ENCODE results near the gene CEBPE.

Gene CEBPE

DNA sequence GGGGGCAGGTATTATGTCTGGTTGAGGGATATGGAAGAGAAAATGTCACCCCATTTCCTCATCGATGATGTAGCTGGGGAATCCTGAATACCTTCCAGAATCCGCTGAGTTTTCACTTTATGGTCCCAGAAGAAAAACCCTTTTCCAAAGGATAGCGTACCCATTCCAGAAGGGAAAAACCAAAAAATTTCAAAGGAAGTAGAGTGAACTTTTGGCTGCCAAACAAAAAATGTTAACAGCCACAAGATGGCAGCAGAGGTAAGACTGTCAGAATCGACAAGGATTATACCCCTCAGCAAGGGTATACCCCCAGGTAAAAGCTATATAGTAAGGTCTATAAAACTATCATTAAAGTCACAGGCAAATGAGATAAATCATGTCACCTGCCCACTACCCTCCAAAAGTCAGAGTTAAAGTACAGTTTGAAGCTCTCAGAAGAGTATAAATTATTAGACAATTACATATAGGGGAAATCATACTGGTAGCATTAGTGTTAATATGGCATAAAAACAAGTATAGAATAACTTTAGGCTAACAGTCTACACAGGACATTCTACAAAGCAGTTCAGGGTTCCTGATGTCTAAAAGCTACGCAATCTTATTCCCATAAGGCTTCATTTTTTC, 42.2 kb downstream of the CEBPE start:
- Histone ChIP-seq H3K4me1 (peaks cover 6 to 71% (median 29%) of the 10 kb centered on the region in 10 experiments), H3K4me2 (peak overlapping the region in 3 of 11 experiments; percentile 57 to 82 (median 64); a peak in 3 of 22 replicates), H3K27ac (peak overlapping the region in 2 of 11 experiments; percentile 74 to 75; a peak in 4 of 22 replicates), H3K9ac (peak overlapping the region in 1 of 11 experiments; percentile 73; a peak in 1 of 22 replicates), H3K4me3 (no peak overlapping the region), H3K36me3 (peaks cover 95 to 100% (median 100%) of the 10 kb centered on the region in 11 experiments), H3K9me3 (replicated peaks in 1 of 11) (no peaks in the 10 kb centered on the region), H4K20me1 (peaks cover 0 to 60% (median 33%) of the 10 kb centered on the region in 11 experiments; a peak in 15 of 22 replicates), H3K27me3 (no peaks in the 10 kb centered on the region)
- no peak for TF ChIP-seq Cebpa-rat (IDR thresholded peaks at IDR 0.05)

DNA sequence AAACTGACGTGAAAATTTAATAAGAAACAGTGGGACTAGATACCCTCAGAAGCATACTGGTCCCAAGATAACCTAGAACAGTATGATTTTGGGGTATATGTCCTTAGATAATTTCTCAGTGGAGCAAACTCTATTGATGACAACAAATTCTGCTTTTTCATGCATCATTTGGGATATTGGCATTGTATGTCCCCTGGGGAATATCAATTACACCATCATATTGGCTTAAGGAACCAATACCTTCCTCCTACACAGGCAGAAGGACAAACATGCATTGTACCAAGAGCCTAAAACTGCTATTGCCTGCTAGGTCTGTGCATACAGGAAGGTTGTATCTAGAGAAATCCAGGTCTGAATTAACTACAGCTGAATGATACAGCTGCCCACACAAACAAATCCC, 44.1 kb downstream of the CEBPE start:
- Histone ChIP-seq H3K9me3 (replicated peaks in 1 of 11) (no peaks in the 10 kb centered on the region), H3K4me1 (peaks cover 16 to 63% (median 39%) of the 10 kb centered on the region in 10 experiments), H3K27ac (no peak overlapping the region), H3K9ac (no peak overlapping the region; a peak in 1 of 22 replicates), H3K36me3 (peaks cover 75 to 83% (median 81%) of the 10 kb centered on the region in 11 experiments), H4K20me1 (peaks cover 0 to 53% (median 29%) of the 10 kb centered on the region in 11 experiments; a peak in 17 of 22 replicates), H3K4me3 (no peak overlapping the region), H3K4me2 (no peak overlapping the region), H3K27me3 (no peaks in the 10 kb centered on the region)
- TF ChIP-seq Cebpa-rat (IDR thresholded peaks at IDR 0.05): no peak

DNA sequence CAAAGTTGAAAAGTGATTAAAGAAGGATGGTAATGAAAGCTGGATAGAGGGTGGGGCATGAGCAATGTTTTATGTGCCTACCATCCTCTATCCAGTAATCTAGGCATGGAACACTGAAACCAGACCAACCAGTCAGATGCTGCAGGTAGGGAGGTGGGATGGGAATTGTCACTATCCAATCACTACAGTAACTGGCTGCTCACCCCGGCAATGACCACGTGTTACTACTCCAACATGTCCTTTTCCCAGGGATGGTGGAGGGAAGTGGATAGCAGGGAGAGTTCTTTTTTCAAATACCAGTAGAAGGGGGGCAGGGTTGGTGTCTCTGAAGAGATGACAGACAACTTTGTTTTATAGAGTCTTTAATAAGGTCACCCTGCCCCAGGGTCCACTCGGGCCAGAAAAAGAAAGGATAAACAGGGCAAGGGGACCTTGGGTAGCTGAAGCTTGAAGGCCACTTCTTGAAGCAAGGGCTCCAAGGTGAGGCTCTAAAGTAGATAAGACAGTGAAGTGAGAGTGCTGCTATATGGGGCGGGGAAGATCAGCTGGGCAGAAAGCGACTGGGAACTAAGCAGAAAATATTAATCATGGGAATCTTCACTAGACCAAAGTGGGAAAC, 47.0 kb downstream of the CEBPE start:
- no peak for TF ChIP-seq Cebpa-rat (IDR thresholded peaks at IDR 0.05)
- Histone ChIP-seq H3K9me3 (replicated peaks in 1 of 11) (no peaks in the 10 kb centered on the region), H3K27ac (peak overlapping the region; percentile 21 to 96 (median 91); a peak in 19 of 22 replicates), H3K4me1 (peaks cover 33 to 58% (median 43%) of the 10 kb centered on the region in 10 experiments), H3K4me3 (peak overlapping the region; percentile 75 to 96 (median 84)), H3K9ac (peak overlapping the region; percentile 87 to 96 (median 92)), H3K36me3 (peaks cover 64 to 80% (median 73%) of the 10 kb centered on the region in 11 experiments), H3K4me2 (peak overlapping the region; percentile 89 to 98 (median 95)), H4K20me1 (peaks cover 24 to 53% (median 33%) of the 10 kb centered on the region in 11 experiments), H3K27me3 (no peaks in the 10 kb centered on the region)

GRCh38 chr14:23071244-23071920, 47.7 kb downstream of the CEBPE start:
- no peaks in the 10 kb centered on the region for H3K9me3 ChIP-seq (replicated peaks in 1 of 11)
- H3K27ac ChIP-seq: peak overlapping the region; percentile 78 to 96 (median 91)
- peak overlapping the region; percentile 89 to 98 (median 95) for H3K4me2 ChIP-seq
- no peaks in the 10 kb centered on the region for H3K27me3 ChIP-seq
- H3K4me3 ChIP-seq: peak overlapping the region; percentile 75 to 96 (median 84)
- H3K9ac ChIP-seq: peak overlapping the region; percentile 87 to 96 (median 92)
- no peak for TF ChIP-seq Cebpa-rat (IDR thresholded peaks at IDR 0.05)
- peaks cover 28 to 53% (median 40%) of the 10 kb centered on the region in 11 experiments for H4K20me1 ChIP-seq
- peaks cover 33 to 57% (median 46%) of the 10 kb centered on the region in 10 experiments for H3K4me1 ChIP-seq
- peaks cover 64 to 80% (median 73%) of the 10 kb centered on the region in 11 experiments for H3K36me3 ChIP-seq

DNA sequence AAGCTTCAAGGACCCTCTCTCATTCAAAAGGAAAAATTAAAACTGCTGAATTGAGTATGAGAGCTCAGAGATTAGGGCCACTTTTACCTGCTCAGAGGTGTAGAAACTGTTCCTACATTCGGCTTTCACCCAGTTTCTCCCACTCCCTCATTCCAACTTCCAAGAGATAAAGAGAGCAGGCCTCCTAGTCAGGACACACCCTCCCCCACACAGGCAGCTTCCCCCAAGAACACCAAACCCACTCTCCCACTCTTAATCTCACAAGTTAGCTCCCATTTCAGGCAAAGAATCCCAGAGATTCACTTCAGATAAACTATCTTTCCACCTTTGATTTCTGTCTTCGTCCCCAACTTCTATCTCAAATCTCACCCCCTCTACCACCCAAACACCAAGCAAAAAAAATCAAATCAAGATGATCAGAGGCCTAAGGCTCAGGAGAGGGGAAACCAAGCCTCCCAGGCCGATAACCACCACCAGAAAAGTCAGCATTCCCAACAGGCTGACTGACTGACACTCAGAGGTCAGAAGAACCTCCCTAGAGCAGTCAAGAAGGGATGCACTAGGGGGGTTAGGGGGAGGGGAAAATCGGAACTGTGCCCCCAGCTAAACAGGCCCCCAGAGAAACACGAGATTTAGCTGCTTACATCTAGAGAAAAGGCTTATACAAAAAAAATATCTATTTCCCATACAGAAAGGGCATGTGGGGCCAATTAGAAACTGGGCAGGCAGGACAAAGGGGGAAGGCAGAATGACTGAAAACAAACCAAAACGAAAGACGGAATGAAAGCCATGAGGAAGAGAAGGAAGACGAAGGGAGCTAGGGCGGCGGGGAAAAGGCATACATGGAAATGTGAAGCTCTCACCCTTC, 48.6 kb downstream of the CEBPE start:
- no peak for TF ChIP-seq Cebpa-rat (IDR thresholded peaks at IDR 0.05)
- no peaks in the 10 kb centered on the region for H3K27me3 ChIP-seq
- H3K36me3 ChIP-seq: peaks cover 64 to 80% (median 73%) of the 10 kb centered on the region in 11 experiments
- H3K9ac ChIP-seq: peak overlapping the region; percentile 87 to 96 (median 92)
- H3K9me3 ChIP-seq (replicated peaks in 1 of 11): no peaks in the 10 kb centered on the region
- peak overlapping the region; percentile 78 to 96 (median 91) for H3K27ac ChIP-seq
- H3K4me1 ChIP-seq: peaks cover 33 to 60% (median 48%) of the 10 kb centered on the region in 10 experiments
- peaks cover 34 to 54% (median 44%) of the 10 kb centered on the region in 11 experiments for H4K20me1 ChIP-seq
- peak overlapping the region; percentile 75 to 96 (median 84) for H3K4me3 ChIP-seq
- peak overlapping the region; percentile 89 to 98 (median 95) for H3K4me2 ChIP-seq

DNA sequence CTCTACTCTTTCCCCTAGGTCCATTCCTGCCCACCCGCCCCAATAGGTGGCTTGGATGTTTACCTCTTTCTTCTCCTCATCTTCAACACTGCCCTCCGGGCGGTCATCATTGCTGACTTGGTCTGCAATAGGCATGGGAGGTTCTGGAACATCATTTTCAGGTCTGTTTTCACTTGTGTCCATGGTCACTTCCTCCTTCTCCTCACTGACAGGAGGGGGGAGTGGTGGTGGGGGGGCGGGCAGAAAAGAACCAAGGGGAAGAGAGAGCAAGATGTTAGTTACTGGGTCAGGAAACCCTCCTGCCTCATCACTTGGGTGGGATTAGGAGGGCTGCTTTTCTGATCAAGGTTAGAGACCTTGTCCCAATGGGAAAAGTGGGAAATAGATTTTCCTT, 49.6 kb downstream of the CEBPE start:
- H4K20me1 ChIP-seq: peaks cover 44 to 63% (median 53%) of the 10 kb centered on the region in 11 experiments
- peak overlapping the region in 4 of 10 experiments; percentile 2 to 92 (median 52); a peak in 6 of 20 replicates for H3K4me3 ChIP-seq
- H3K36me3 ChIP-seq: peaks cover 64 to 80% (median 73%) of the 10 kb centered on the region in 11 experiments
- TF ChIP-seq Cebpa-rat (IDR thresholded peaks at IDR 0.05): no peak
- no peaks in the 10 kb centered on the region for H3K9me3 ChIP-seq (replicated peaks in 1 of 11)
- H3K4me2 ChIP-seq: peak overlapping the region; percentile 72 to 97 (median 93); a peak in 20 of 22 replicates
- peak overlapping the region in 10 of 11 experiments; percentile 32 to 63 (median 54); a peak in 16 of 22 replicates for H3K9ac ChIP-seq
- H3K4me1 ChIP-seq: peaks cover 33 to 60% (median 48%) of the 10 kb centered on the region in 10 experiments
- H3K27me3 ChIP-seq: no peaks in the 10 kb centered on the region
- H3K27ac ChIP-seq: peak overlapping the region in 7 of 11 experiments; percentile 17 to 40 (median 23); a peak in 6 of 22 replicates

DNA sequence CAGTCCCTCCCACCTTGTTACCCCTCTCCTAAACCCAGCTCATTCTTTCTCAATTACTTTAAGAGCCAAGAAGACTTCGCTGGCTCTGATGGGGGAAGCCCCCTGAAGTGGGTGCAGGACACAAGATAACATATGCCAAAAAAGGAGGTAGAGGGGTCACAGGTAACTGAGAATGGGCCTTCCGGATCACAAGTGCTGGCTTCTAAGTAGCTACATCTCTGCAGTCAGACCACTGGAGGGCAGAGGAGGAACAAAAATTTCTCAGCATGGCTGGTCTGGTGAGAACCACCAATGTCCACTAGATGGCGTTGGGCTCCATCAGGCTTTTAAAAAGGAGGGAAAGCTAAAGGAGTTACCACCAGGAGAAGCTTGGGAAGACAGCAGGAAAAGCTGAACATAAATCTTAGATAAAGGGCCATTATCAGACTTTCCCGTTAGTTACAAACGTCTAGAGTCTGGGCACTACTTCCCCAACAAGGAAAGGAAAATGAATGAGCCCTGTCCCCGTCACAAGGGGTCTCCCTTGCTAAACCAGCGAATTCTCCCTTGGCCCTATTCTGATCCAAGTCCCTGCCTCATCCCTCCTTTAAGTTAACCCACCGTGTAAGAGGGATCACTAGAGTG, 50.2 kb downstream of the CEBPE start:
- Histone ChIP-seq H3K4me2 (peak overlapping the region; percentile 72 to 97 (median 93); a peak in 21 of 22 replicates), H3K4me3 (peak overlapping the region in 4 of 10 experiments; percentile 17 to 42 (median 28); a peak in 5 of 20 replicates), H3K36me3 (peaks cover 64 to 80% (median 73%) of the 10 kb centered on the region in 11 experiments), H3K9me3 (replicated peaks in 1 of 11) (no peaks in the 10 kb centered on the region), H3K27me3 (no peaks in the 10 kb centered on the region), H3K27ac (peak overlapping the region in 4 of 11 experiments; percentile 11 to 23 (median 18); a peak in 3 of 22 replicates), H4K20me1 (peaks cover 50 to 68% (median 59%) of the 10 kb centered on the region in 11 experiments), H3K9ac (peak overlapping the region in 10 of 11 experiments; percentile 21 to 62 (median 50); a peak in 14 of 22 replicates), H3K4me1 (peaks cover 33 to 60% (median 48%) of the 10 kb centered on the region in 10 experiments)
- no peak for TF ChIP-seq Cebpa-rat (IDR thresholded peaks at IDR 0.05)
